IPS-NIHi7 (cell line): ENCODE results near the gene LMOD2.

ENCODE experiments used
- DNase-seq: peaks from one replicate; pipeline ENCODE4 v3.0.0; 2012; ENCODE audit warnings: mixed read lengths; ENCODE audit errors: extremely low spot score

Gene LMOD2

GRCh38 chr7:123673137-123673732 lies 17.6 kb downstream of the LMOD2 start:
- no peak for DNase-seq

DNA sequence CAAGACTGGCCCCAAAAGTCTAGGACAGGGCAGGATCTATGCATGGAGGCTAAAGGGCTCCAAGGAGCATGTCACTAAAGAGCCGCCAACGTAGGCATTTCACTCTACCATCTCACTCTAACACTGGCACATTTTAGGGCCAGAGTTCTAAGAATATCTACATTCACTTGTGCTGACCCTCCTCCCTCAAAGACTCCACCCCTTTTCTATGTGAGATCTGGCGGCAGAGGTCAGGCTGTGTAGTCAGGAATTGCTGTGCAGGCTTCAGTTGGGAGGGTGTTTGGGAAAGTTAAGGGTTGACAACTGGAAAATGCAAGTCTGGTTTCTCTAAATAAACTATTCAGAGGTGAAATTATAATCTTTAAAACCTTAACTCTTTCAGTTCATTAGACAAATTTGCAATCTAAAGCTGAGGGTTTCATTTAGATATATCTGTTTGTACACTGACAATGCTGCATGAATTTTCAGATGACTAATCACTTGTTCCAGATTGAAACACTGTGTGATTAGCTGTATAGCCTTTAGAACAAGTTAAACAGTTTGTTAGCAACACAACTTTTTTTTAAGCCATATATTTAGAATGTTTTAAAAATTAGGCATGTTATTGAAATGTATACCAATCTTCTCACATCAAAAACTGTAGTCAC lies 18.2 kb downstream of the LMOD2 start:
- DNase-seq: no peak

DNA sequence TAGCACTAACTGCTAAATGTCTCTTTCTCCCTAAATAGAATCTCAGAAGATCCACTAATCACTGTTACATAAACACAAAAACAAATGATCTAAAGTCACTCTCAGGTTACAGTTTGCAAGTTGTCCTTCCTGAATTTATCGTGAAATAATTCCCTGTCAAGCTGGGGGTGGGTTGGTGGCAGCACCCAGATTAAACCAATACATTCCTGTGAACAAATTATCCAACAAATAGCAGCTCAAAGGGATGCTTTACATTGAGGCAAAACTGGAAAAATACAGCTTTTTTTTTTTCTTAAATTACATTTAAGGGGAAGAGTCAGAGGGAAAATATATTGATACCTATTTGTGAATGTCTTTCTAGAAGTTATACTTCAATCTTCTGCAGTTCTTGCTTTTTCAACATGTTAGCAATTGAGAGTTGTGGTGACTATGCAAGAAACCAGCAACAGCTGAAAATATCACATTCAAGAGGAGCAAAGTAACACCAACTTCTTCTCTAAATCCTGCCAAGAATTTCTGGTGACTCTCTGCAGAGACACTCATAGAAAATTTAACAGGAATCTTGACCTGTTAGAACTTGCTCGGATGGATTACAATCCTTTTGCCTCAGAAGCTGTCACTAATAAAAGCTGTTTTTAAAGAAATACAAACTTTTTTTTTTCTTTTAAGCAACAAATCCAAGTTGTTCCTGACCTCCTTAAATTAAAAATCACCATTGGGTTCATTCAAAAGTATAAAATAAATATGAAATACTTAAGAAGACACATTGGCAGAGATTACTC lies 18.9 kb downstream of the LMOD2 start:
- DNase-seq: no peak

DNA sequence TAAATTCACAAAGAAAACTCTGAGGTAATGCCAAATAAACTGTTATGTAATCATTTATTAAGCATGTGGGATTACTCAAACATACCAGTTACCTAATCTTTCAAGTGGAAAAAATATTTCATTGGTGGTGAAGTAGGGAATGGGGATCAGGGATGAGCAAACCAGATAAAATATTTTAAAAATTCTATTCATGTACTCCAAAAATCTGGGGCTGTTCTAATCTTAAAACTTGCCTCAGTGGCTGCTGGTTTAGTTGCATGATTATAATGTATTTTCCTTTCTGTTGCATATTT lies 19.5 kb downstream of the LMOD2 start:
- DNase-seq: no peak

DNA sequence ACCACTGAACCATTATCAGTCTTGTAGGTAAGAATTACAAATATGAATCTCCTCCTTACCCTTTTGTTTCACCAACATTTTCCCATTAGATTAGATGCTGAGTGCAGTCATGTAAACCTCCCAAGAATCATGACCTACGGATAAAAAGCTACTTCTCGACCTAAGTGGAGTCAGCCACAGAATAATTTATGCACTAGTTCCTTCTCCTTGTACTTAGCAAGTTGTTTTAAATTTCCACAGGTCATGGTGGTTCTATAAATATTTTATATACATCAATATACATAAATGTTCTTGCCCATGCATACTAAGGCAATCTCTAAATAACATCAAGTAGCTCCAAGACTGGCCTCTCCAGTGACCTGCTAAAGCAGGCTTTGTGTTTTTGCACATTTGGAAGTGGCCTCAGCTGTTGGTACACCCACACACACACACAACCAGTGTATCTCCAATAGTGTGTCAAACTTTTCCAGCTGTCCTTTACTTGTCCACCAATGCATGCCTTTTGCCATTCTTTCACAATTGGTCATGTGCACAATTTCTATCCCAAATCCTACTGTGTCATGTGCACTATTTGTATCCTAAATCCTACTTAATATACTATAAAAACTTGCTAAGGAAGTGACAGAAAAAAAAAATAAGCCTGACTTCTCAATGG lies 21.5 kb downstream of the LMOD2 start:
- DNase-seq: no peak

DNA sequence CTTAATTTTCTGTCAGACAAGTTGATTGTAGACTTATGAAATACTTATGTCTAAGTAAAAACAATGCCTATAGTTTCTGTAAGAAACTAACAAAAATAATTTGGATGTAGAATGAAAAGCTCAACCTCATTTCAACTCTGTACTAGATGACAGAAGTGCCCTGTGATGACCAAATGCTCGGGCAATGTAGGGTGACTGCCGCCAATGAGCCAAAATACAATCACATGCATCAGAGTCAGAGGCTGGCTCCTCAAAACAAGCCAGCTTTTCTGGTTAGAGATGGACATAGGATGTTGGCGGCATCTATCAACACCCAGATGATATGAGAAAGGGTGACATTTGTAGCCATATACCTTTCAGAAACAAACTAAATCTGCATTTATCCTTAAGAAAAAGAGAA lies 23.9 kb downstream of the LMOD2 start:
- no peak for DNase-seq

GRCh38 chr7:123680580-123680979 lies 24.9 kb downstream of the LMOD2 start:
- no peak for DNase-seq

GRCh38 chr7:123681561-123681960 lies 25.9 kb downstream of the LMOD2 start:
- no peak for DNase-seq

GRCh38 chr7:123682690-123683089 lies 27.0 kb downstream of the LMOD2 start:
- no peak for DNase-seq

DNA sequence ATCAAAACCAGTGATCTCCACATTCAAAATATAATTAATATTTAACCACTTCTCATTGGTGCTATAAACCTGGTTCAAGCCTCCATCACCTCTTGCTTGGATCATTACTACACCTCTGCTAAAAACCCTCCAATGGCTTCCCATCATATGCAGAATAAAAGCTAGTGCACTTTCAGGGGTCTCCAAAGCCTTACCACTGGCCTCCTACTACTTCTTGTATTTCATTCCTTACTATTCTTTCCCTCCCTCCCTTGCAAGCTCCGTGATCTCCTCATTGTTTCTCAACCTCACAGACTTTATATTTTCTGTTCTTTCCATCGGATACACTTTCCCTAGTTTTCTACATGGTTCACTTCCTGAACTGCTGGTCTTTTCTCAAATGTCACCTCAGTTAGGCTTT lies 31.5 kb downstream of the LMOD2 start:
- DNase-seq: no peak

DNA sequence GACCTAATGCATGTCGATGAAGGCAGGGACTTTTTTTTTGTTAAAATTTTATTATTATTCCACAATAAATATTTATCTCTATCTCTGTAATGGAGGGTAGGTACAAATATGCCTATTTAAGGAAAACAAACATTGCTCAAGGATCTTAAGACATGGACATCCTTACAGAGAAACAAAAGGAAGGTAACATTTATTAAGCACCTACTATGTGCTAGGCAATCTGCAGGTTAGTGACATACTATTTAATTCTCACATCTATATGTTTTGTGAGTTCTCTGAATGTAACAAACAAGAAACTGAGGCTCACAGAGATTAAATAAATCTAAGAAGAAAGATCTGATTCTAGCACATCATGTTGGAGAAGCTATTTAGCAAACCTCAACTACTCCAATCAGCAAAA lies 32.1 kb downstream of the LMOD2 start:
- no peak for DNase-seq

DNA sequence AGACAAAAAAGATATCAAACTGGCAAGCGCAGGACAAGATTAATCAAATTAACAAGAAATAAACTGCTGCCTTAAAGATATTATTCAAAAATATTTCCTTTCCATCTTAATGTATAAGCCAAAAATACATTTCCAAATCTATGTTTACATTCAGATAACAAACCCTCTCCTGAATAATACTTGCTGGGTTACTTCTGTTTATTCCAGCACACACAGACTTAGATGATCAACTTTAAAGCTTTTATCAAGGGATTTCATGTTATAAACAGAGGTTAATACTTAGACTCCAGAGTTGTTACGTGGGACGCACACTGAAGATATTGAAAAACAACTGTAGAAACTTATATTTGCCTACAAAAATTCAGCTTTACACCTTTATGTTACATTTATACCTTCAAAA lies 33.6 kb downstream of the LMOD2 start:
- no peak for DNase-seq

GRCh38 chr7:123690550-123690949 lies 34.9 kb downstream of the LMOD2 start:
- no peak for DNase-seq

- DNase-seq: peak; percentile 56
Observed at GRCh38 chr7:123692471-123692877, 36.8 kb downstream of the LMOD2 start.

- no peak for DNase-seq
Observed at GRCh38 chr7:123695944-123696677, 40.4 kb downstream of the LMOD2 start.

DNA sequence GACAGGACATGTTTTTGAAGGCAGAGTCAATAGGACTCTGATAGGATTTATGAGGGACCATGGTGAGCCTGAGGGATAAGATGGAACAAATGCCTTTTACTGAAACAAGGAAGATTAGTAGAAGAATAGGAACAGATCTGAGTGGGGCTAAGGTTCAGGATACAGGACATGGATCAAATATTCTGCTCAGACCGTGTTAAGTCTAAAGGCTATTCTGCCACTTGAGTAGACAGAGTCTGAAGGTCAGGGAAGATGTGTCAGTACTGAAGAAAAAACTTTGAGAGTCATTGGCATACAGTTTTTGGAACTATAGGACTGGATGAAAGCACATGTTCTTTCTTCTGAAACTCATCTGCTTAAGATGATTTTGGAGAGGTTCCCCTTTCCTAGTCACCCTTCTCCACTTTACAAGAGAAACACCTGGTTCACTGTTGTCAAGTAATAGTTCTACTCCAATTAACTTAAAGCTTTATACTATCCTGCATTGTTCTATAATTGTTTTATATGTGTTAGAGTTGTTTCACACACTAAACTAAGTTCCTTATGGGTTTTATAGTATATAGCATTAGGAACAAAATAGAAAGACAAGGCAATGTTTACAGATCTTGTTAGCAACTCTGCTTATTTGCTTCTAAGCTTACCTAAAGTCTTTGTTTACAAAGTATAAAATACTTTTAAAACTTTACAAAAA lies 49.7 kb downstream of the LMOD2 start:
- no peak for DNase-seq

DNA sequence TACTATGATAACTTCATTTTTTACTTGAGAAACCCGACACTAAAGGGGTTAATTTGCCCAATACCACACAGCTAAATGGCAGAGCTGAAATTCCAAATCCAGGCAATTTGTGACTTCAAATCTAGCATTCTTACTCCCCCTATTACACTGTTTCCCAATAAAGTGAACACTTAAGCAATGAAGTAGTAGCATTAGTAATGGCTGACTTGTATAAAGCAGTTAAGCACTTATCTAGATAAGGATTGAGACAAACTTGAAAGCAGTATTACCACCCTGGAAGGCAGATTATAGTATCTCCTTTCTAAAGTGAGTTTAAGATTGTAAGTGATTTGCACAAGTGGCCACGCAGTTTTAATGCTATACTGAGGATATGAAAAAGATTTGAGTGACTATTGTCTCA lies 53.9 kb downstream of the LMOD2 start:
- DNase-seq: no peak

GRCh38 chr7:123710683-123711082 lies 55.0 kb downstream of the LMOD2 start:
- DNase-seq: no peak

GRCh38 chr7:123711832-123712293 lies 56.2 kb downstream of the LMOD2 start:
- no peak for DNase-seq

DNA sequence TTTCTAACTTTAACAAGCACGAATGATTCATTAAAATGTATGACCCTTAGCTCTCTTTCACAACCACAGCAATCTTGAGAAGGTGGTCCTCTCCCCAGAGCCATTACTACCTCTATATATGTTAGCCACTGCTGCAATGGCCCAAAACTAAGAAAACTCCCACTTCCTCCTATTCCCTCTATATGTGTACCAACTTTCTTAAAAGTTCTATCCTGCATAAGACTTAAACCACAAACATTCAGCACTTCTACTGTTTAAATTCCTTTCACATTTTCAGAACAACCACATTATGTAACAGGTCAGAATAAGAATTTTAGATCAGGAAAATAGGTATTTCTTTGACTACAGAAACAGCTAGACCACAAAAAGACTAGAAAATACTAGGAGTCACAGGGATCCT lies 57.0 kb downstream of the LMOD2 start:
- DNase-seq: no peak
